ENCODE results near the gene DCTN3.

DNA sequence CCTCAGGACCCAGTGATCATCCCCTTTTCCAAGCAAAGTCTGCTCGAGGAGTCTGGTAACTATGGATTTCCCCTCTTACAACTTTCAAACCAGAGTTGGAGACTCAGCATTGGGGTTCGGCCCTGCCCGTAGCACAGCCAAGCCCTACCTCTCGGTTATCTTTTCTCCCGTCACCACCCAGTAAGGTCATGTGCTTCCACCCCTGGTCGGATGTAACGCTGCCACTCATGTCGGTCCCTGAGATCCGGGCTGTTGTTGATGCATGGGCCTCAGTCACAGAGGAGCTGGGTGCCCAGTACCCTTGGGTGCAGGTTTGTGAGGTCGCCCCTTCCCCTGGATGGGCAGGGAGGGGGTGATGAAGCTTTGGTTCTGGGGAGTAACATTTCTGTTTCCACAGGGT lies 27.4 kb upstream of the DCTN3 start:
- TF ChIP-seq EZH2 (IDR thresholded peaks at IDR 0.05; ENCODE audit: low read depth, unreplicated experiment) (no peak), JUNB (IDR thresholded peaks at IDR 0.05; ENCODE audit: unreplicated experiment) (no peak), POLR2AphosphoS5 (IDR thresholded peaks at IDR 0.05; ENCODE audit: low read depth) (no peak), ZNF331 (CRISPR knock-in tag; IDR thresholded peaks at IDR 0.05; ENCODE audit: low read depth) (no peak), EZH2phosphoT487 (IDR thresholded peaks at IDR 0.05; ENCODE audit: unreplicated experiment) (no peak), CREB1 (CRISPR knock-in tag; IDR thresholded peaks at IDR 0.05; ENCODE audit: low read depth) (no peak), NANOG (IDR thresholded peaks at IDR 0.05; ENCODE audit: borderline replicate concordance) (no peak)
- TF ChIP-seq, protein P1, sequence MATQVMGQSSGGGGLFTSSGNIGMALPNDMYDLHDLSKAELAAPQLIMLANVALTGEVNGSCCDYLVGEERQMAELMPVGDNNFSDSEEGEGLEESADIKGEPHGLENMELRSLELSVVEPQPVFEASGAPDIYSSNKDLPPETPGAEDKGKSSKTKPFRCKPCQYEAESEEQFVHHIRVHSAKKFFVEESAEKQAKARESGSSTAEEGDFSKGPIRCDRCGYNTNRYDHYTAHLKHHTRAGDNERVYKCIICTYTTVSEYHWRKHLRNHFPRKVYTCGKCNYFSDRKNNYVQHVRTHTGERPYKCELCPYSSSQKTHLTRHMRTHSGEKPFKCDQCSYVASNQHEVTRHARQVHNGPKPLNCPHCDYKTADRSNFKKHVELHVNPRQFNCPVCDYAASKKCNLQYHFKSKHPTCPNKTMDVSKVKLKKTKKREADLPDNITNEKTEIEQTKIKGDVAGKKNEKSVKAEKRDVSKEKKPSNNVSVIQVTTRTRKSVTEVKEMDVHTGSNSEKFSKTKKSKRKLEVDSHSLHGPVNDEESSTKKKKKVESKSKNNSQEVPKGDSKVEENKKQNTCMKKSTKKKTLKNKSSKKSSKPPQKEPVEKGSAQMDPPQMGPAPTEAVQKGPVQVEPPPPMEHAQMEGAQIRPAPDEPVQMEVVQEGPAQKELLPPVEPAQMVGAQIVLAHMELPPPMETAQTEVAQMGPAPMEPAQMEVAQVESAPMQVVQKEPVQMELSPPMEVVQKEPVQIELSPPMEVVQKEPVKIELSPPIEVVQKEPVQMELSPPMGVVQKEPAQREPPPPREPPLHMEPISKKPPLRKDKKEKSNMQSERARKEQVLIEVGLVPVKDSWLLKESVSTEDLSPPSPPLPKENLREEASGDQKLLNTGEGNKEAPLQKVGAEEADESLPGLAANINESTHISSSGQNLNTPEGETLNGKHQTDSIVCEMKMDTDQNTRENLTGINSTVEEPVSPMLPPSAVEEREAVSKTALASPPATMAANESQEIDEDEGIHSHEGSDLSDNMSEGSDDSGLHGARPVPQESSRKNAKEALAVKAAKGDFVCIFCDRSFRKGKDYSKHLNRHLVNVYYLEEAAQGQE (IDR thresholded peaks at IDR 0.05; ENCODE audit: unreplicated experiment): no peak
- TF ChIP-seq, protein P2, sequence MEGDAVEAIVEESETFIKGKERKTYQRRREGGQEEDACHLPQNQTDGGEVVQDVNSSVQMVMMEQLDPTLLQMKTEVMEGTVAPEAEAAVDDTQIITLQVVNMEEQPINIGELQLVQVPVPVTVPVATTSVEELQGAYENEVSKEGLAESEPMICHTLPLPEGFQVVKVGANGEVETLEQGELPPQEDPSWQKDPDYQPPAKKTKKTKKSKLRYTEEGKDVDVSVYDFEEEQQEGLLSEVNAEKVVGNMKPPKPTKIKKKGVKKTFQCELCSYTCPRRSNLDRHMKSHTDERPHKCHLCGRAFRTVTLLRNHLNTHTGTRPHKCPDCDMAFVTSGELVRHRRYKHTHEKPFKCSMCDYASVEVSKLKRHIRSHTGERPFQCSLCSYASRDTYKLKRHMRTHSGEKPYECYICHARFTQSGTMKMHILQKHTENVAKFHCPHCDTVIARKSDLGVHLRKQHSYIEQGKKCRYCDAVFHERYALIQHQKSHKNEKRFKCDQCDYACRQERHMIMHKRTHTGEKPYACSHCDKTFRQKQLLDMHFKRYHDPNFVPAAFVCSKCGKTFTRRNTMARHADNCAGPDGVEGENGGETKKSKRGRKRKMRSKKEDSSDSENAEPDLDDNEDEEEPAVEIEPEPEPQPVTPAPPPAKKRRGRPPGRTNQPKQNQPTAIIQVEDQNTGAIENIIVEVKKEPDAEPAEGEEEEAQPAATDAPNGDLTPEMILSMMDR (conservative IDR thresholded peaks at IDR 0.05; ENCODE audit: low read depth in 2 of 2): no peak
- TF ChIP-seq, protein P3, sequence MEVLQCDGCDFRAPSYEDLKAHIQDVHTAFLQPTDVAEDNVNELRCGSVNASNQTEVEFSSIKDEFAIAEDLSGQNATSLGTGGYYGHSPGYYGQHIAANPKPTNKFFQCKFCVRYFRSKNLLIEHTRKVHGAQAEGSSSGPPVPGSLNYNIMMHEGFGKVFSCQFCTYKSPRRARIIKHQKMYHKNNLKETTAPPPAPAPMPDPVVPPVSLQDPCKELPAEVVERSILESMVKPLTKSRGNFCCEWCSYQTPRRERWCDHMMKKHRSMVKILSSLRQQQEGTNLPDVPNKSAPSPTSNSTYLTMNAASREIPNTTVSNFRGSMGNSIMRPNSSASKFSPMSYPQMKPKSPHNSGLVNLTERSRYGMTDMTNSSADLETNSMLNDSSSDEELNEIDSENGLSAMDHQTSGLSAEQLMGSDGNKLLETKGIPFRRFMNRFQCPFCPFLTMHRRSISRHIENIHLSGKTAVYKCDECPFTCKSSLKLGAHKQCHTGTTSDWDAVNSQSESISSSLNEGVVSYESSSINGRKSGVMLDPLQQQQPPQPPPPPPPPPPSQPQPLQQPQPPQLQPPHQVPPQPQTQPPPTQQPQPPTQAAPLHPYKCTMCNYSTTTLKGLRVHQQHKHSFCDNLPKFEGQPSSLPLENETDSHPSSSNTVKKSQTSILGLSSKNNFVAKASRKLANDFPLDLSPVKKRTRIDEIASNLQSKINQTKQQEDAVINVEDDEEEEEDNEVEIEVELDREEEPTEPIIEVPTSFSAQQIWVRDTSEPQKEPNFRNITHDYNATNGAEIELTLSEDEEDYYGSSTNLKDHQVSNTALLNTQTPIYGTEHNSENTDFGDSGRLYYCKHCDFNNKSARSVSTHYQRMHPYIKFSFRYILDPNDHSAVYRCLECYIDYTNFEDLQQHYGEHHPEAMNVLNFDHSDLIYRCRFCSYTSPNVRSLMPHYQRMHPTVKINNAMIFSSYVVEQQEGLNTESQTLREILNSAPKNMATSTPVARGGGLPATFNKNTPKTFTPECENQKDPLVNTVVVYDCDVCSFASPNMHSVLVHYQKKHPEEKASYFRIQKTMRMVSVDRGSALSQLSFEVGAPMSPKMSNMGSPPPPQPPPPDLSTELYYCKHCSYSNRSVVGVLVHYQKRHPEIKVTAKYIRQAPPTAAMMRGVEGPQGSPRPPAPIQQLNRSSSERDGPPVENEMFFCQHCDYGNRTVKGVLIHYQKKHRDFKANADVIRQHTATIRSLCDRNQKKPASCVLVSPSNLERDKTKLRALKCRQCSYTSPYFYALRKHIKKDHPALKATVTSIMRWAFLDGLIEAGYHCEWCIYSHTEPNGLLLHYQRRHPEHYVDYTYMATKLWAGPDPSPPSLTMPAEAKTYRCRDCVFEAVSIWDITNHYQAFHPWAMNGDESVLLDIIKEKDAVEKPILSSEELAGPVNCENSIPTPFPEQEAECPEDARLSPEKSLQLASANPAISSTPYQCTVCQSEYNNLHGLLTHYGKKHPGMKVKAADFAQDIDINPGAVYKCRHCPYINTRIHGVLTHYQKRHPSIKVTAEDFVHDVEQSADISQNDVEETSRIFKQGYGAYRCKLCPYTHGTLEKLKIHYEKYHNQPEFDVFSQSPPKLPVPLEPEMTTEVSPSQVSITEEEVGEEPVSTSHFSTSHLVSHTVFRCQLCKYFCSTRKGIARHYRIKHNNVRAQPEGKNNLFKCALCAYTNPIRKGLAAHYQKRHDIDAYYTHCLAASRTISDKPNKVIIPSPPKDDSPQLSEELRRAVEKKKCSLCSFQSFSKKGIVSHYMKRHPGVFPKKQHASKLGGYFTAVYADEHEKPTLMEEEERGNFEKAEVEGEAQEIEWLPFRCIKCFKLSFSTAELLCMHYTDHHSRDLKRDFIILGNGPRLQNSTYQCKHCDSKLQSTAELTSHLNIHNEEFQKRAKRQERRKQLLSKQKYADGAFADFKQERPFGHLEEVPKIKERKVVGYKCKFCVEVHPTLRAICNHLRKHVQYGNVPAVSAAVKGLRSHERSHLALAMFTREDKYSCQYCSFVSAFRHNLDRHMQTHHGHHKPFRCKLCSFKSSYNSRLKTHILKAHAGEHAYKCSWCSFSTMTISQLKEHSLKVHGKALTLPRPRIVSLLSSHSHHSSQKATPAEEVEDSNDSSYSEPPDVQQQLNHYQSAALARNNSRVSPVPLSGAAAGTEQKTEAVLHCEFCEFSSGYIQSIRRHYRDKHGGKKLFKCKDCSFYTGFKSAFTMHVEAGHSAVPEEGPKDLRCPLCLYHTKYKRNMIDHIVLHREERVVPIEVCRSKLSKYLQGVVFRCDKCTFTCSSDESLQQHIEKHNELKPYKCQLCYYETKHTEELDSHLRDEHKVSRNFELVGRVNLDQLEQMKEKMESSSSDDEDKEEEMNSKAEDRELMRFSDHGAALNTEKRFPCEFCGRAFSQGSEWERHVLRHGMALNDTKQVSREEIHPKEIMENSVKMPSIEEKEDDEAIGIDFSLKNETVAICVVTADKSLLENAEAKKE (CRISPR knock-in tag; IDR thresholded peaks at IDR 0.05): no peak
- TF ChIP-seq, protein P4, sequence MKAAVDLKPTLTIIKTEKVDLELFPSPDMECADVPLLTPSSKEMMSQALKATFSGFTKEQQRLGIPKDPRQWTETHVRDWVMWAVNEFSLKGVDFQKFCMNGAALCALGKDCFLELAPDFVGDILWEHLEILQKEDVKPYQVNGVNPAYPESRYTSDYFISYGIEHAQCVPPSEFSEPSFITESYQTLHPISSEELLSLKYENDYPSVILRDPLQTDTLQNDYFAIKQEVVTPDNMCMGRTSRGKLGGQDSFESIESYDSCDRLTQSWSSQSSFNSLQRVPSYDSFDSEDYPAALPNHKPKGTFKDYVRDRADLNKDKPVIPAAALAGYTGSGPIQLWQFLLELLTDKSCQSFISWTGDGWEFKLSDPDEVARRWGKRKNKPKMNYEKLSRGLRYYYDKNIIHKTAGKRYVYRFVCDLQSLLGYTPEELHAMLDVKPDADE (IDR thresholded peaks at IDR 0.05): no peak

Data from GM23338 (cell line).